Stimulated activated CD8-positive, alpha-beta memory T cell treated with anti-CD3 and anti-CD28 coated beads, Interleukin-12 subunit alpha, Interleukin-12 subunit beta, amount 100 ng/mL, for 24 hours (primary cell): ENCODE data around the gene ANTXRL.
"Not testable (repeated sequence)": the region's sequence is repeated elsewhere in the genome, so short reads cannot be mapped to it uniquely, and the experiment has no call there.

Source experiments
- DNase-seq: peaks from one replicate; pipeline ENCODE4 v3.0.0-alpha.2; 2020; ENCODE audit errors: extremely low read depth

The ANTXRL gene

DNA sequence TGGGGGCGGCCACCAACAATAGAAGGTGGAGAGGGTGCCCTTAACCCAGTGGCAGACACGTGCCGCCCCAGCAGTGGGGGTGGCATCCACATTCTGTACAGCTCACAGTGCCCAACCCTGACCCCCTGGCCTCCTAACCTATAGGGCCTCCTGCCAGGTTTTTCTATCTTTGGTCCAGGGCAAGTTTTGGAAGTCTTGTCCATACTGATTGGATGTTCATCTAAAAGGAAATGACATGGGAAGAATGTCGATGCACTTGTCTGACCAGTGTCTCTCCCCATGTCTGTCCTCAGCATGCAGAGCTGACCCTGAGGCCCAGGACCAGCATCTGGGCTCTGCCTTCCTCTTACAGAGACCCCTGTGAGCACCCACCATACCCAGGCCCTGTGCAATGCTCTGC lies 32.3 kb upstream of the ANTXRL start:
- DNase-seq = no peak

DNA sequence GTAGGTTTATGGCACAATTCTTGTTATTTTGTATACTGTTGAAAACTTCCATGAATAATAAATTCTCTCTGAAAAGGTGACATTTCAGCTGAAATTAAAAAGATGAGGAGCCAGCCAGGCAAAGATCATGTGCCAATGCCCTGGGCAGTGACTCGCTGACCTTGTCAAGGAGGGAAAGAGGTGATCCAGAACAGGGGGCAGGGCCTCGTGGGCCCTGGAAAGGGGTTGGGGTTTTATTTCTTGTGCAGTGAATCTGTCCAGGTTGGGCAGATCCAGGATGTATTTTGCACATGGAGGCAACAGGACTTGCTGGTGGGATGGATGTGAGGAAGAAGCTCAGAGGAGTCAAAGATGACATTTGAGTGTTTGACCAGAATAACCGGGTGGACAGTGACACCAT lies 31.6 kb upstream of the ANTXRL start:
- not testable (repeated sequence) for DNase-seq

- peak; percentile 16 for DNase-seq
Measured at GRCh38 chr10:46255801-46256747, 30.7 kb upstream of the ANTXRL start.

DNA sequence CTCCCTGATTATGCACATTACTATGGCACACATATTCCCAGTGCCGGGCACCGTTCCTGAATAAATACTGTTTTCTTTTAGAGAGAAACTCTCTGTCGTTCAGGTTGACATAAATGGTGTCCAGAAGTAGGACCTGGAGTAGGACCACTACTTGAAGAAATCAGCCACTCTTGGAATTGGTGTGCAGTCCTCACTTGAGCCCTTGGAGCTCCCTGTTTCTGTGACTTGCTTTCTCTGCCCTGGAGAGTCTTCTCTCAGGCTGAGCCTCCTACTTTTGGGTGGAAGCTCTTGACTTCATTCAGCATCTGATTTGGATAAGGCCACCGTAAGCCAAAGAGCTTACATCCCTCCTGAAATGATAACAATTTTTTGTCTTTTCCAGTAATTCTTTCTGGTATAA lies 29.7 kb upstream of the ANTXRL start:
- DNase-seq = no peak

- DNase-seq = not testable (repeated sequence)
Measured at GRCh38 chr10:46262906-46263560, 23.8 kb upstream of the ANTXRL start.

- no peak for DNase-seq
Measured at GRCh38 chr10:46263831-46264268, 22.9 kb upstream of the ANTXRL start.

DNA sequence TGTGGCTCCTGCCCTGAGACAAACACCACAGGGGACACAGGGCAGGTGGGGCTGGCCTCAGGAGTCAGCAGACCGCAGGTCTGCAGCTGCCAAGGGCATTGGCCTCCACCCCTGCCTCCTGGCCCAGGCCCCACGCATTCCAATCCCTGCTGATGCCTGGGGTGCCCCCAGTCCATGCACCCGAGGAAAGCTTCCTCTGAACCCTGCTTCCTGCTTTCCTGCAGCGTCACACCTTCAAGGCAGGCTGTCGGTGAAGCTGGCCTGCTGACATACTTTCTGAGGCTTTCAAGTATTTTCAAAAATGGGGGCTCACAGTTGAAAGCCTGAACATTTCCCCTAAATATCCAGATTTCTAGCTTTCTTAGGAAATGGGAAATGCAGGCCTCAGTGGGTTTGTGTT lies 22.5 kb upstream of the ANTXRL start:
- DNase-seq = no peak

GRCh38 chr10:46264737-46265368 lies 21.9 kb upstream of the ANTXRL start:
- no peak for DNase-seq

DNA sequence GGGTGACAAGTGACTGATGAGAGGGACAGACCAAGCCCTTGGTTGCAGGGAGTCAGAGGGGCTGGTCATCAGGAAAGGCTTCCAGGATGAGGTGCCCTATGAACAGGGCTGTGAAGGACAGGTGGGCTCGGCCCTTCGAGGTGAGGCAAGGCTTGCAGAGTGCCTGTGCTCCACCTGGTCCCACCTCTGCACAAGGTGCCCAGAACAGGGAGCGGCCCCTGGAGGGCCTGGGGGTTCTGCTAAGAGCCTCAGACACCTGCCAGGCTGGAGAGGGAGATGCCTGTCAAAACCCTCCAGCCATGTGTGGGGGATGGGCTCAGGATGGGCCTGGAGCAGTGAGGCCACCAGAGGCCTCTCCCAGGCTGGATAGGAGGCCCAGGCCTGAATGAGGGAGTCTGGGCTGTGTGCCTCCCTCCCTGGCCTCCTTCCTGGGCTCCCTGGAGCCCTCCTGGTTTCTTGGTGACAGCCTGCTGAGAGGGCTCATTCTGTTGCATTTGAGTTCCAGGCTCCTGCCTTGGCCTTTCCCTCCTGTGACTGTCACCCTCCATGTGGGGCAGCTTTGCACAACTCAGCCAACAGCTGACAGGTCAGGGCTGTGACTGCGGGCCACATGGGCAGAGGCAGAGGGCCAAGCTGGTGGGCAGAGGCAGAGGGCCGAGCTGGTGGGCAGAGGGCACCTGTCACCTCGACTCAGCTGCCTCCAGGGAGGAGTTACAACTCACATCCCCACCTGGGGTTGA lies 21.1 kb upstream of the ANTXRL start:
- not testable (repeated sequence) for DNase-seq

DNA sequence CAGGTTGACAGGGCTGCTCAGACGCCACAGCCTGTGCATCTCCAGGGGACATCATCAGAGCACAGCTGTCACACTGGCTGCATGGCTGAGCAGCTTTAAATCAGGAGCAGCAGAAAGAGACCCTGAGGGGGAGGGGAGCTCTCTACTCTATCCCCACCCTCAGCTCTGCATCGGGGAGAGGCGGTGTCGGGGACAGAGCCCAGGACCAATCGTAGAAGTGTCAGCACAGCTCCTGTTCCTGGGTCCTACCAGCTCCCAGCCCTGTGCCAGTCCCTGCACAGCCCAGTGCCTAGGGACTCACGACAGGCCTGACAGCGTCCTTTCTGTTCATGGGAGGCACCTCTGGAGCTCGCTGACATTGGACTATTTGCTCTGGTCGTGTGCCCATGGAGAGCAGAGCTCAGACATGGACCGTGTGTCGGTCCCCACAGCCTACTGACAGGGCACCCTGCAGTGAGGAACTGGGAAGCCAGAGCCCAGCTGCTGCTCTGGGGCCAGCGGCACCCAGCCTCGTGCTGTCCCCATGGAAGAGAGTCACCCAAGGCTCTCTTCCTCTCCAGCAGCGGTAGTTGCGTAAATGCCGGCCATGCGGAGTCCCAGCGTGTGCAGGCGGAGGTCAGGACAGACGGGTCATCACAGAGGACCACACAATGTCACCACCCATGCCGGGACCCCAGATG lies 20.4 kb upstream of the ANTXRL start:
- no peak for DNase-seq

- no peak for DNase-seq
Measured at GRCh38 chr10:46267132-46267985, 19.4 kb upstream of the ANTXRL start.

DNA sequence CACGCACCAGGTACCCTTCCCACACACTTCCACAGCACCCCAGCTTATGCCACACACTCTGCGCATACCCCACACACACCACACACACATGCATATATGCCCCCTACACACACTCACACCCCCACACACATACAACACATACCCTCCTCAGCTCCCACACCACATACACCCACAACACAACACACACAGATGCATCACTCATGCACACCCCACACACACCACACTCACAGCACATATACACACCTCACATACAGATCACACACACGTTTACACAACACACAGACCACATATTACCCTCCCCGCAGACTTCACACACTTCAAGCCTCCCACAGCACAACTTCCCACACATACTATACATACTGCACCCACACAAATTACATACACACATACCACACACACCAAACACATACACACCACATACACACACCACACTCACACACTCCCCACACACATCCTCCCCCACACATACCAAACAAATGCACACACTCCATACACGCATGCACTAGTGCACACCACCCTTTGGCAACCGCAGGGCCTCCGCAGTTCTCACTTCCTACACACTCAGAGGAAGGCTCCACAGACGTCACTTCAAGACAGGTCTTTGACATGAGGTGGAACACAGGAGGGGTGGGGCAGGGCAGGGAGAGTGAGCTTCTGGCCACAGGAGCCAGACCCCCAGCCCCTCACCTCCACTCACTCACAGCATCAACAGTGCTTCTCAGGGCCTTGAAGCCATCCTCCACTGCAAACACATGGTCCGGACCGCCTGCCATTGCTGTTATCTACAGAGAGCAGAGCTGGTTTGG lies 18.5 kb upstream of the ANTXRL start:
- DNase-seq = no peak

DNA sequence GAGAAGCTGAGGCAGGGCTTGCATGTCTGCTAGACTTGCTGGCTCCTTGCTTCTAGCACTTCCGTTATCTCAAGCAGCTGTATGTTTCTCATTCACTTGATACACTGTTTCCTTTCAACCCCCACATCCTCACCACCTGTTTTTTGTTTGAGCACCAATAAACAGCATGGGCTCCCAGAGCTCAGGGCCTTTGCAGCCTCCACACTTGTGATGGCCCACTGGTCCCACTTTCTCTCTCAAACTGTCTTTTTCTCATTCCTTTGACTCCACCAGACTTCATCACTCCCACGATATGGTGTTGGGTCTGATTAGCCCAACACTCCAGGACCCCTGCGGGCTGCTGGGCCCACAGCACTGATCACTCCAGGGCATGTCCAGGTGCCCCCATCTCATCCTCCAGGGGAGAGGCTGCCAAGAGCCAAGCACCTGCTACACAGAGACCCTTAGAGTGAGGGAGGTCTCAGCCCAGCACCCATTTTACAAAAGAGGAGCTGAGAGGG lies 17.2 kb upstream of the ANTXRL start:
- DNase-seq = not testable (repeated sequence)

- DNase-seq = no peak
Measured at GRCh38 chr10:46270086-46270811, 16.5 kb upstream of the ANTXRL start.

DNA sequence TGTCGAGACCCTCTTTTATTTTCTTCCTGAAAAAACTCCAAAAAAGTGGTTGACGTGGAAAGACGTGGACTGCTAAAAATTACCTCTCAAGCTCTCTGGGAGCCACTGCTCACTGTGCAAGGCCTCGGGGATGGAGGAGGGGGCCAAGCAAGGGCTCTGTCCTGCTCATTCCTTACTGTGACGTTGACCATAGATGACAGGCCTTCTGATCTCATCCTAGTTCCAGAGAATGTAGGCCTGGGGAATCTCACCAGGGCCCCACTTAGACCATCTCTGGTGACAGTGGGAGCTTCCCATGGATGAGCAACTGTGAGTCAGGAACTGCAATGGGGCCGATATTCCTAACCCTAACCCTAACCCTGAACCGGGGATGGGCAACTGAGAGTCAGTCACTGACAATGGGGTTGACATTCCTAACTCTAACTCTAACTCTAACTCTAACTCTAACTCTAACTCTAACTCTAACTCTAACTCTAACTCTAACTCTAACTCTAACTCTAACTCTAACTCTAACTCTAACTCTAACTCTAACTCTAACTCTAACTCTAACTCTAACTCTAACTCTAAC lies 15.8 kb upstream of the ANTXRL start:
- DNase-seq = not testable (repeated sequence)

GRCh38 chr10:46271795-46272499 lies 14.8 kb upstream of the ANTXRL start:
- not testable (repeated sequence) for DNase-seq

DNA sequence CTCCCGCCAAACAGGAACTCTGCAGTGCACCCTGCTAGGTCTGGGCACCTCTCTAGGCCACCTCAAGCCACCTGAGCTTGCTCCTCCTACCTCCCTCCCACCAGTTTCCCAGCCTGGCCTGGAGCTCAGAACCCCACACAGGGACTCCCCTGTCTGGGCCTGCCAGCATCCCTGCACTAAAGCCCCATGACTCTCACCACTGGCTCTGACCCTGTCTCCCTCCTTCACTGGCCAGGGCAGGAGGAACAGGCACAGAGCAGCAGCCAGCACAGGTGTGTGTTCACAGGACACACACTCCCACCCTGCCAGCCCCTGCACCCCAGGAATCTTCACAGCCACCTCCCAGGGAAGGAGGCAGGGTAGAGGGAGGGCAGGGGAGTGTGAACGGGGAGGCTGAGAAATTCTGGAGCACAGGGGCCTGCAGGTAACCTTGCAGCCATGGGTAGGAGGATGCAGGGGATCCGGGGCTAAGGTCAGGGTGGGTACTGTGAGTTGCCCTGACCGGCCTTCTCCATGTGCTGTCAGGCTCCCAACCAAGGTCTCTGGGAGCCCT lies 13.9 kb upstream of the ANTXRL start:
- no peak for DNase-seq
